Measurements from ENCODE around the gene YJEFN3. TPM values are rescaled to one million over a fixed set of nuclear protein-coding genes. Genes with fewer than 3 reads are reported as not detected.

The YJEFN3 gene
- total RNA-seq, 4 donors from 2014 or later = 1.1 to 12.0 (median 1.7) TPM

DNA sequence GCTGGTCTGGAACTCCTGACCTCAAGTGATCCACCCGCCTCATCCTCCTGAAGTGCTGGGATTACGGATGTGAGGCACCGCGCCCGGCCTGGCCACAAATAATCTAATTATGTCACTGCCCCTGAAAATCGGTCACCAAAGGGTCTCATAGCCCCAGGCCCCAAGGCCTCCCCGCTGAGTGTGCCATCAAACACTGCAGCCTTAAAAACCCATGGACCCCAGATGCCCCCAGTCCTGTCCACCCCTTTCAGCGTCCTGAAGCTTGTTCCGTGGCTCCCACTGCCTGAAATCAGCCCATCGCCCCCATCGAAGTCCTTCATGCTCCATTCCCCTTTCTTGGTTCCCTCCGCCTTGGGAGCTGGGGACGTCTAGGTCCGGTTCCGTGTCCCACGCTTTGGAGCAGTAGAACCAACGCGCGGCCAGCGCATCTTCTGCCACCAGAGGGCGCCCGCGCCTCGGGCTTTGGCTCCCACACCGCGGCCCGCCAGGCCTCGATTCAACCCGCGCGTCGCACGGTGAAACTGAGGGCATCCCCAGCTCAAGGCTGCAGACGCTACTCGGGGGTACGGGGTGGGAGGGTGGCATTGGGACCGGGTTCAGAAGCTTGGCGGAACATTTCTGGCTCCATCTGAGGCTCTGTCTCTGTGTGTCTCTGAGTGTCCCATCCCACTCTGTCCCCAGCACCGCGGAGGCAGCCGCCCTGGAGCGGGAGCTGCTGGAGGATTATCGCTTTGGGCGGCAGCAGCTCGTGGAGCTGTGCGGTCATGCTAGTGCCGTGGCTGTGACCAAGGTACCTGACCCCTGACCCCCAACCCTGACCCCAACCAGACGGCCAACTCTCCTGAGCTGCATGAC lies 3.5 kb downstream of the YJEFN3 start:
- no peak overlapping the region for H3K27ac ChIP-seq
- no peak overlapping the region for H3K4me3 ChIP-seq
- peaks cover 20% of the 10 kb centered on the region for H3K36me3 ChIP-seq
- H3K4me1 ChIP-seq = peaks cover 7% of the 10 kb centered on the region
- no peaks in the 10 kb centered on the region for H3K27me3 ChIP-seq
- 17% methylated on average over 37 of the region's 48 CpGs for WGBS
- DNase-seq (ENCODE audit: low spot score in 2 of 2) = peak; percentile 85 to 94
- H3K9me3 ChIP-seq = no peaks in the 10 kb centered on the region
- TF ChIP-seq, protein P1, sequence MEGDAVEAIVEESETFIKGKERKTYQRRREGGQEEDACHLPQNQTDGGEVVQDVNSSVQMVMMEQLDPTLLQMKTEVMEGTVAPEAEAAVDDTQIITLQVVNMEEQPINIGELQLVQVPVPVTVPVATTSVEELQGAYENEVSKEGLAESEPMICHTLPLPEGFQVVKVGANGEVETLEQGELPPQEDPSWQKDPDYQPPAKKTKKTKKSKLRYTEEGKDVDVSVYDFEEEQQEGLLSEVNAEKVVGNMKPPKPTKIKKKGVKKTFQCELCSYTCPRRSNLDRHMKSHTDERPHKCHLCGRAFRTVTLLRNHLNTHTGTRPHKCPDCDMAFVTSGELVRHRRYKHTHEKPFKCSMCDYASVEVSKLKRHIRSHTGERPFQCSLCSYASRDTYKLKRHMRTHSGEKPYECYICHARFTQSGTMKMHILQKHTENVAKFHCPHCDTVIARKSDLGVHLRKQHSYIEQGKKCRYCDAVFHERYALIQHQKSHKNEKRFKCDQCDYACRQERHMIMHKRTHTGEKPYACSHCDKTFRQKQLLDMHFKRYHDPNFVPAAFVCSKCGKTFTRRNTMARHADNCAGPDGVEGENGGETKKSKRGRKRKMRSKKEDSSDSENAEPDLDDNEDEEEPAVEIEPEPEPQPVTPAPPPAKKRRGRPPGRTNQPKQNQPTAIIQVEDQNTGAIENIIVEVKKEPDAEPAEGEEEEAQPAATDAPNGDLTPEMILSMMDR (IDR thresholded peaks at IDR 0.05) = peak; percentile 81 to 95
- TF ChIP-seq EP300 (IDR thresholded peaks at IDR 0.05) = no peak

DNA sequence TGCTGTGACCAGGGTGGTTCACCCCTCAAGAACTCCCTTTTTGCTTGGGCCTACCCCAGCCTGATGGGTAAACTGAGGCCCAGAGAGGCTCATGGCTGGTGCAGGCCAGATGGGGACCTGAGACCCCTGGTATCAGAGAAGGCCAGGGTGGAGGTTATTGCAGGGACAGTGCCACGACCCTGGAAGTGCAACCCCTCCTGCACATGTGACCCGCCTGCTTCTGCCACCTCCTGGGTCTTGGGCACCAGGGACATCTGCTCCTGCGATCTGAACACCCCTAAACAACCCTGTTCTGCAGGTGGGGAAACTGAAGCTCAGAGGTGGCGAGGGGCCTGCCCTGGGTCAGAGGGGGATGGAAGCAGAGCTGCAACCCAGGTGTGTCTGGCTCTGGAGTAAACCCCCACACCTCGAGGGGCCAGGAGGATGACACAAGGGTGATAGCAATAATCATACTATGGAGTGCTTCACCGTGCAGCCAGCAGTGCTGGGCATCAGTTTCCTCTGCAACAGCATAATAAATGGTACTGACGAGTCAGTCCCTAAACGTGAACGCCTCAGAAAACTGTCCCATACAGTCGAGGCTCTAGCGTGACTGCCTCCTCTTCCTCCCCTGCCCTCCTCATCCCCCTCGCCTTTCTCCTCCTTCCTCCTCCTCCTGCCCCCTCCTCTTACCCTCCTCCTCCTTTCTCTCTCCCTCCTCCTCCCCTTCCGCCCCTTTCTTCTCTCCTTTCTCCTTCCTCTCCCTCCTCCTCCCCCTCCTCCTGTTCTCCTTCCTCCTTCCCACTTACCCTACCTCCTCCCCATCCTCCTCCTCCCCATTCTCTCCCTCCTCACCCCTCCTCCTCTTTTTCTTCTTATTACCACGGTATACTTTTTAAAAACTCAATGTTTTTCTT lies 4.3 kb downstream of the YJEFN3 start:
- Histone ChIP-seq H3K27ac (no peak overlapping the region), H3K9me3 (no peaks in the 10 kb centered on the region), H3K4me3 (no peak overlapping the region), H3K36me3 (peaks cover 11% of the 10 kb centered on the region), H3K27me3 (no peaks in the 10 kb centered on the region), H3K4me1 (peaks cover 15% of the 10 kb centered on the region)
- peak in 1 of 2 donors; percentile 55 for DNase-seq (ENCODE audit: low spot score in 2 of 2)
- 70% methylated on average over 11 of the region's 14 CpGs for WGBS
- TF ChIP-seq POLR2AphosphoS5 (IDR thresholded peaks at IDR 0.05) (no peak), EP300 (IDR thresholded peaks at IDR 0.05) (no peak), POLR2A (IDR thresholded peaks at IDR 0.05) (no peak)
- TF ChIP-seq, protein P1 (IDR thresholded peaks at IDR 0.05) = no peak

DNA sequence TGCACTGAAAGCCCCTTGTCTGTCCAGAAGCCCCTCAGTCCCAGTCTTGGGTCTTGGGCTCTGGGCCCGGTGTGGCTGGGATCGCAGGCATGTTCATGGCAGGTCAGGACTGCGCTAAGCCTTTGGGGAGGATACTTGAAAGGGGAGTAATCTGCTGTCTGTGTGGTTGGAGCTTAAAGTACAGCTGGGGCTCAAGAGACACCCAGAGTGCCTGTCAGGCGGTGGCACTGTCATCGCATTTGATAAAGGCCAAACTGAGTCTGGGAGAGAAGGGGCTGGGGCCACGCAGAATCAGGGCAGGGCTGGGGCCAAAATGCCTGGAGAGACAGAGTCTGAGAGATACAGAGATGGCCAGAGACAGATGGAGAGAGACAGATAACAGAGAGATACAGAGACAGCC lies 5.1 kb downstream of the YJEFN3 start:
- Histone ChIP-seq H3K4me3 (no peak overlapping the region), H3K4me1 (peaks cover 23% of the 10 kb centered on the region), H3K36me3 (peaks cover 4% of the 10 kb centered on the region), H3K27me3 (no peaks in the 10 kb centered on the region), H3K9me3 (no peaks in the 10 kb centered on the region), H3K27ac (no peak overlapping the region)
- 67% methylated on average over 6 of the region's 6 CpGs for WGBS
- peak in 1 of 2 donors; percentile 57 for DNase-seq (ENCODE audit: low spot score in 2 of 2)
- TF ChIP-seq POLR2A (IDR thresholded peaks at IDR 0.05) = no peak
- TF ChIP-seq, protein P1 (IDR thresholded peaks at IDR 0.05) = no peak
- no peak for TF ChIP-seq POLR2AphosphoS5 (IDR thresholded peaks at IDR 0.05)
- no peak for TF ChIP-seq EP300 (IDR thresholded peaks at IDR 0.05)

DNA sequence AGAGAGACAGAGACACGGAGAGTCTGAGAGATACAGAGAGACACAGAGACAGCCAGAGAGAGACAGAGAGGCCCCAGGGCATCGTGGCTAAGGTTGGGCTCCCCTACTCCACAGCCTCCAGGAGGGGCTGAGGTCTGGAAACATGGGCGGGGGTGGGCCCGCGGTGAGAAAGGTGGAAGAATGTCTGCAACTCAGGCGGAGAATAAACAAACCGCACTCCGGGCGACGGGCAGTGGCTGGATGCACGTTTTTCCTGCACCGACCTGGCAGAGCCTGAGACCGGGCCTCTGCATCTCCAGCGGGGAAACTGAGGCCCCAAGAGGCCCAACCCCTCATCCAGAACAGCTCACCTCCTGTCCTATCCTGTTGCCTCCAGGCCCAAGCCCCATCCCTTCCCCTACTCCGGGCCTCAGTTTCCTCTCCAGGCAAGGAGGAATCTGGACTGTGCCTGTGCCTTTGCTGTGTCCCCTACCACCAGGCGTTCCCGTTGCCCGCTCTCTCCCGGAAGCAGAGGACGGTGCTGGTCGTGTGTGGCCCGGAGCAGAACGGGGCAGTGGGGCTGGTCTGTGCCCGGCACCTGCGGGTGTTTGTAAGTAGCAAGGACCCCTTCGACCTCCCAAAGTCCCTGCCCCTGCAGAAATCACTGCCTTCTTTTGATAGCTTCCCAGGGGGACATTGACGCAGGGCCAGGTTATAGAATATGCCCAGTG lies 6.0 kb downstream of the YJEFN3 start:
- Histone ChIP-seq H3K9me3 (no peaks in the 10 kb centered on the region), H3K4me3 (no peak overlapping the region), H3K27me3 (no peaks in the 10 kb centered on the region), H3K4me1 (peaks cover 27% of the 10 kb centered on the region), H3K36me3 (no peaks in the 10 kb centered on the region), H3K27ac (no peak overlapping the region)
- DNase-seq (ENCODE audit: low spot score in 2 of 2) = no peak
- TF ChIP-seq POLR2AphosphoS5 (IDR thresholded peaks at IDR 0.05) (no peak), POLR2A (IDR thresholded peaks at IDR 0.05) (no peak), EP300 (IDR thresholded peaks at IDR 0.05) (no peak)
- TF ChIP-seq, protein P1 (IDR thresholded peaks at IDR 0.05) = no peak
- 81% methylated on average over 25 of the region's 27 CpGs for WGBS
